GM18951 (cell line): ENCODE data around the gene TSPOAP1.

Experiments
- POLR2A ChIP-seq: IDR thresholded peaks from 4 replicates; pipeline ENCODE4 v1.6.1; 2011; ENCODE audit warnings: mild to moderate bottlenecking; ENCODE audit not compliant: insufficient read length, insufficient read depth; ENCODE audit errors: extremely low read depth
- in situ Hi-C: fragments of 300-500 bp; cut with MboI; formaldehyde crosslinking; loops from one replicate; pipeline ENCODE4 v1.12.0; 2022; ENCODE audit warnings: low sequenced_read_pairs, mixed read lengths, inconsistent platforms; ENCODE audit not compliant: unreplicated experiment

Gene TSPOAP1

DNA sequence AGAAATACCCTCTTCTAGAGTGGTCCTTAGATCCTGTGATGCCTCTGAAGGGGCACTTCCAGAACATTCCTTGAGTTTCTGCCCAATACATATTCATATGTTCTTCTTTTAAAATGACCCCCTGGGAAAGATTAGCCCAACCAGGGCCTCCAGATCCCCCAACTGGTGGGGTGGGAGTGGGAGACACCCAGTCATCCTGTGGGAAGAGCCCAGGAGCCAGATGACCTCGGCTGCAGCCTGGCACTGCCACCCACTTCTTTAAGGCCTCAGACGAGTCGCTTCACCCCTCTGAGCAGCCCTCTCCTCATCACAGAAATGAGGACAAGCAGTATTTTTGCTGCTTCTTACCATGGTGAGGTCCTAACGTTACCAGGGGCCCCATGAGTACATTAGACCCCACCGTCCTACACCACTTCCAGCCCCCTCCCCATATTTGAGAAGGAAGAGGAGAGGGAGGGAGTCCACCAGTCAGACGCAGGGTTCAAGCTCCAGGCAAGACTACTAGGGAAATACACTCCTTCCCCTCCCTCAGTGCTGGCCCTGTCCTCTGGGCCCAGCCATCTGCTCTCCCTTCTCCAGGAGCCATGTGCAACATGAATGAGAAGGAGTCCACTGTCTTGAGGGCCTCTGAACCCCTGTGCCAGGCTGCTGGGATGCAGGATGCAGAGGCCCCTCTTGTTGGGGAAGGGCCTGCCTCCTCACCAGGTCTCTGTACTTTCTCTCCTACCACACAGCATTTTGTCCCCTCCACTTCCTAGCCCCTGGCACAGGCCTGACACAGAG, 59.6 kb downstream of the TSPOAP1 start:
- in situ Hi-C loops: no loop called here

DNA sequence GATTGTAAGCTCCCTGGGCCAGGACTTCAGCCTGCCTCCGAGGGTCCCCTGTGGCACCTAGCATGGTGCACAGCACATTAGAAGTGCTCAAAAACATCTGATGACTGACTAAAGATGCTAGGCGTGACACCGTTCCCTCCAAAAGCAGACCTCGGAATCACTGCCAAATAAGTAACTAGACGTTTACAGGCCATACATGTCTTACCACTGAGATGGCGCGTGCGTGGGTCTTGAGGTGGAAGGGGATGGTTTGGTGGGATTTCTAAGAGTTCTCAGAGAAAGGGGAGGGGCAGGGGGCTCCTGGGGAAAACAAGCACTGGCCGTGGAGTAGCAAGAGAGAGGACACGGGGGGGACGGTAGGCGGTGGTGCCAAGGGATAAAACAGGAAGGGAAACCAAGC, 60.3 kb downstream of the TSPOAP1 start:
- in situ Hi-C loops: no loop called here

More for the DNA sequence above, 59.6 kb downstream of the TSPOAP1 start:
- TF ChIP-seq POLR2A: no peak

DNA sequence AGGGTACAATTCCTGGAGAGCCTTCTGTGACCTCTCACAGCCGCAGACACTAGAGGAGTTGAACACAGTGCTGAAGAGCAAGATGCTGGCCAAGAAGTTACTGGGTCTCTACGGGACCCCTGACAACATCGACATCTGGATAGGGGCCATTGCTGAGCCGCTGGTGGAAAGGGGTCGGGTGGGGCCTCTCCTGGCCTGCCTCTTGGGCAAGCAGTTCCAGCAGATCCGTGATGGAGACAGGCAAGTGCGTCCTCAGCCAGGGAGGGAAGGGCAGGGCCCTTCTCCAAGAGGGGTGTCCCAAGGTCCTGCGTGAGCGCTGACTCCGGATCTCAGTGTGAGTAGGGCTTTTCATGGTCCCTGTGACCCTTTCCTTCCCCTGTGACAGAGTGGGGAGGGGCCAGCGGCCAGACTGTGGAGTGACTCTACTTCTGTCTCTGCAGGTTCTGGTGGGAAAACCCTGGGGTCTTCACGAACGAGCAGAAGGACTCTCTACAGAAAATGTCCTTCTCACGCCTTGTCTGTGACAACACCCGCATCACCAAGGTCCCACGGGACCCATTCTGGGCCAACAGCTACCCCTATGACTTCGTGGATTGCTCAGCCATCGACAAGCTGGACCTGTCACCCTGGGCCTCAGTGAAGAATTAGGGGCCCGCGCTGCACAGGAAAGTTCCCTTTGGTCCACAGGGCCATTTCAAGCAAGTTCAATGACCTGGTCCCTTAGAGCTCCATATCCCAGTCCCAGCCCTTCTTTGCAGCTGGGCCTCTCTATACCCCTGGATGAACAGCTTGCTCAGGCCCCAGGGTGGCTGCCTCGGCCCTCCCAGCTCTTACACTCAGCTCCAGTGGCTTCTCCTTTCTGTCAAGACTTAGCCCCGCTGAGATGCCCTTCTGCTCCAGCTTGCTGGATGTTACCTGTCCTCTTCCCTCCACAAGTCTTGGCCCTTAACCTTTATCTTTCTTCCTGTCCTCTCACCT, 61.0 kb downstream of the TSPOAP1 start:
- TF ChIP-seq POLR2A: no peak
- in situ Hi-C loops: no loop called here

More for the DNA sequence above, 60.3 kb downstream of the TSPOAP1 start:
- TF ChIP-seq POLR2A: no peak

DNA sequence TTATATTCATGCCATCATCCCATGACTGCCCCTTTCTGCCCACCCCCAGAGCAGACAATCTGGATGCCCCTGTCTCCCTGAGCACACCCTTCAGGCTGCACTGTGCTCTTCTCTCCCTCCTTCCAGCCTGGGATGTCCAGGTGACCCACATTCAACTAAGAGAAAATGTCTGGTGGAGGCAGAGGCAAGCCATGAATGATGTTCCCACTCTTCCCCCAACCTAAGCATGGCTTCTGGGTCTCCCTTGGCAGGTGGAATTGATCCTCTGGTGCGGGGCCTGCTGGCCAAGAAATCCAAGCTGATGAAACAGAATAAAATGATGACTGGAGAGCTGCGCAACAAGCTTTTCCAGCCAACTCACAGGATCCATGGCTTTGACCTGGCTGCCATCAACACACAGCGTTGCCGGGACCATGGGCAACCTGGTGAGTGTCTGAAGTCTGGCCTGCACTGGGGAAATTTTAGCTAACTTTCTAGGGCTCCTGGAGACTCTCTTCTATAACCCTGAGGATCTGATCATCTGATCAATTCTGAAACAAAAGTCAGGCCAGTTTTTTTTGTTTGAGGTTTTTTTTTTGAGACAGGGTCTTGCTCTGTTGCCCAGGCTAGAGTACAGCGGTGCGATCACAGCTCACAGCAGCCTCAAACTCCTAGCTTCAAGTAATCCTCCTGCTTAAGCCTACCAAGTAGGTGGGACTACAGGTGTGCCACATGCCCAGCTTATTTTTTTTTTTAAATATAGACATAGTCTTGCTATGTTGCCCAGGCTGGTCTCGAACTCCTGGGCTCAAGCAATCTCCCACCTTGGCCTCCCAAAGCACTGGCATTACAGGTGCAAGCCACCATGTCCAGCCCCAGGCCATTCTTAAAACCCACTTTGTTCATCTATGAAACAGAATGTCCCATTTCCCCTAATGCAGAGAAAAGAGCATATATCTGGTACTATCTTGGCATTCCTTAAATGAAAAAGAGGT, 62.4 kb downstream of the TSPOAP1 start:
- no peak for TF ChIP-seq POLR2A
- in situ Hi-C loops: no loop called here

GRCh38 chr17:58265271-58265670, 63.3 kb downstream of the TSPOAP1 start:
- no peak for TF ChIP-seq POLR2A
- in situ Hi-C loops: no loop called here

DNA sequence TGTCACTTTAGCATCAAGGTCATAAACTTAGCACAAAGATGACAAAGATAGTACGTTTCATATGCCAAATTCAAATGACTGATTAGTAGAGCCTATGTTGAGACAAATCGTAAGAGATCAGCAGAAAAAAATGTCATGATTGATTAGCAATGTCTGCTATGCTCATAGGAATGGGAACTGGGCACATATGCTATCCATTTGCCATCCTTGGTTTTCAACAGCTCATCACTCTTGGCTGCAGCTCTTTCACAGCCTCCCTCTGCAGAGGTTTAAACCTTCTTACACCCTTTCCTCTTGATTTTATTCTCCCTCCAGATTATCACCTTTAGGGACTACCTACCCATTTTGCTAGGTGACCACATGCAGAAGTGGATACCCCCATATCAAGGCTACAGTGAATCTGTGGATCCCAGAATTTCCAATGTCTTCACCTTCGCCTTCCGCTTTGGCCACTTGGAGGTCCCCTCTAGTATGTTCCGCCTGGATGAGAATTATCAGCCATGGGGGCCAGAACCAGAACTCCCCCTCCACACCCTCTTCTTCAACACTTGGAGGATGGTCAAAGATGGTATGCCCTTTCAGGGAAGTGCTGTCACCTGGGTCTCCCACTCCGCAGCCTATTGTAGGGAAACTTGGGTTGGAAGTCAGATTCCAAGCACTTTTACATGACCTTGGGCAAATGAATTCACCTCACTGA, 64.0 kb downstream of the TSPOAP1 start:
- no peak for TF ChIP-seq POLR2A
- in situ Hi-C loops: no loop called here

DNA sequence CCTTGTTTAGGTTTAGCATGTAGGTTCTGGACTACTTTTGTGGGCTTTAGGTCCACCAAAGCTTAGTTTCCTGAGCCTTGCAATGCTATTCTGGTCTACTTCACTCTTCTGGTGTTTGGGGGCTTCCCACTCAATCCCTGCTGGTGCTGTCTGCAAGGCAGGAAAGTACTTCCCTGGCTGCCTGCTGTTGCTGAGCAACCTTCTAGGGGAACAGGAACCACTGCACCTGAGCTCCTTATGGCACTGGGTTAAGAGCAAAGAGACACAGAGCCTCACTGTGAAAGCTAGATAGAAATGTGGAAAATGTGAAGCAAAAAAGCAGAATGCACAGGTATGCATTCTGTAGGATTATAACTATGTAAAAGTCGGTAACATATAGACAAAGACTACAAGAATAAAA, 64.8 kb downstream of the TSPOAP1 start:
- in situ Hi-C loops: no loop called here
- TF ChIP-seq POLR2A: no peak

DNA sequence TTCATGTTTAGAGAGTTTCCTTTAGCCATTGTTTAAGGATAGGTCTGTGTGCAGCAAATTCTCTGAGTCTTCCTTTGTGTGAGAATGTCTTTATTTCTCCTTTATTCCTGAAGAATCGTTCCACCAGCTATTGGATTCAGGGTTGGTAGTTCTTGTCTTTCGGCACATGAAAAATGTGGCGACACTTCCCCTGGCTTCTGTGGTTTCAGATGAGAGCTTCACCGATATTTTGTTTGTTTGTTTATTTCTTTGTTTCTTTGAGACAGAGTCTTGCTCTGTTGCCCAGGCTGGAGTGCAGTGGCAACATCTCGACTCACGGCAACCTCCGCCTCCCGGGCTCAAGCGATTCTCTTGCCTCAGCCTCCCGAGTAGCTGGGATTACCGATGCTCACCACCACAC, 66.4 kb downstream of the TSPOAP1 start:
- TF ChIP-seq POLR2A: no peak
- in situ Hi-C loops: no loop called here

DNA sequence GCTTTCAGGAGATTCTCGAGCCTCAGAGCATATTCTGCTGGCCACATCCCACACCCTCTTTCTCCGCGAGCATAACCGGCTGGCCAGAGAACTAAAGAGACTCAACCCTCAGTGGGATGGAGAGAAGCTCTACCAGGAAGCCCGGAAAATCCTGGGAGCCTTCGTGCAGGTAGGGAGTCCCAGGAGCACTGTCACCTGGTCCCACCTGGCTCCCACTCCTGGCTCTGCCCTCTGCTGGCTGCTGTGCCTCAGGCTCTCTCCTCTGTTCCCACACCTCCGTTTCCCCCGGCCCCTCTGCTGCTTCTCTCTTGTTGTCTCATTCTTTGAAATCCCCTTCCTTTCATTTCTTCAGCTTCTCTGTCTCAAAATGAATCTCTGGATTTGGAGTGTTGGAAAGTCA, 73.8 kb downstream of the TSPOAP1 start:
- no peak for TF ChIP-seq POLR2A
- in situ Hi-C loops: no loop called here

- in situ Hi-C loops: no loop called here
- TF ChIP-seq POLR2A: no peak
Observed at GRCh38 chr17:58253082-58253481, 75.5 kb downstream of the TSPOAP1 start.

DNA sequence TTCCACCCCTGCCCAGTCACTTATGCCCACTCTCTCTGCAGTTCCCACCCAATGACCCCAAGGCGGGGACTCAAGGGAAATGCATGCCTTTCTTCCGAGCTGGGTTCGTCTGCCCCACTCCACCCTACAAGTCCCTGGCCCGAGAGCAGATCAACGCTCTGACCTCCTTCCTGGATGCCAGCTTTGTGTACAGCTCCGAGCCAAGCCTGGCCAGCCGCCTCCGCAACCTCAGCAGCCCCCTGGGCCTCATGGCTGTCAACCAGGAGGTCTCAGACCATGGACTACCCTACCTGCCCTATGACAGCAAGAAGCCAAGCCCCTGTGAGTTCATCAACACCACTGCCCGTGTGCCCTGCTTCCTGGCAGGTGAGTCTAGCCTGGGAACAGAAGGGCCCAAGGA, 76.5 kb downstream of the TSPOAP1 start:
- TF ChIP-seq POLR2A: no peak
- in situ Hi-C loops: no loop called here
